H1 (cell line): ENCODE data around the gene JMJD8. TPM values are rescaled to one million over a fixed set of nuclear protein-coding genes. Genes with fewer than 3 reads are reported as not detected.

Source experiments
- CTCF ChIA-PET: fragments of 300-600 bp; sonication (Branson Sonifier 250); formaldehyde crosslinking; loops from one replicate; lab custom pipeline; 2021; ENCODE audit not compliant: partially characterized antibody; lab: Charles Lee
- POLR2A ChIA-PET: fragments of 300-600 bp; sonication (Branson Sonifier 250); formaldehyde crosslinking; loops from one replicate; lab custom pipeline; 2021; ENCODE audit warnings: inconsistent platforms; ENCODE audit not compliant: partially characterized antibody; lab: Charles Lee
- DNase-seq, 2 experiments: peaks; one replicate each; pipeline versions ENCODE4 v3.0.0 to v3.0.0-alpha.2; 2010 to 2022; ENCODE audit warnings: low spot score in 2 of 2, low read depth in 1 of 2, mixed read lengths in 1 of 2
- FAIRE-seq: peaks from 2 replicates; lab custom pipeline; 2011; peaks lifted over from hg19 to GRCh38; lab: Jason Lieb, UNC
- H2AFZ ChIP-seq: 2 replicates; pipeline ENCODE4 v1.8.1; 2012; ENCODE audit warnings: low read length, inconsistent platforms
- H2AK5ac ChIP-seq: 2 replicates; pipeline ENCODE4 v1.6.1; 2013; ENCODE audit warnings: low read depth, low read length
- H2BK120ac ChIP-seq: replicated peaks from 2 replicates; pipeline ENCODE3; 2013; ENCODE audit warnings: low read depth, low read length, inconsistent platforms
- H2BK12ac ChIP-seq: 2 replicates; pipeline ENCODE4 v1.6.1; 2013; ENCODE audit warnings: low read depth, low read length
- H2BK15ac ChIP-seq: 2 replicates; pipeline ENCODE4 v1.6.1; 2013; ENCODE audit warnings: low read length
- H2BK20ac ChIP-seq: 2 replicates; pipeline ENCODE4 v1.6.1; 2013; ENCODE audit warnings: low read length
- H2BK5ac ChIP-seq: 2 replicates; pipeline ENCODE4 v1.6.1; 2013; ENCODE audit warnings: low read depth, low read length
- H3K14ac ChIP-seq: 2 replicates; pipeline ENCODE4 v1.6.1; 2013; ENCODE audit warnings: inconsistent platforms; ENCODE audit not compliant: insufficient read length
- H3K18ac ChIP-seq: 2 replicates; pipeline ENCODE4 v1.6.1; 2013; ENCODE audit warnings: low read length; ENCODE audit errors: extremely low read depth
- H3K23ac ChIP-seq: 2 replicates; pipeline ENCODE4 v1.6.1; 2013; ENCODE audit warnings: inconsistent platforms; ENCODE audit not compliant: insufficient read length
- H3K23me2 ChIP-seq: 2 replicates; pipeline ENCODE4 v1.6.1; 2013; ENCODE audit warnings: low read depth, low read length
- H3K27ac ChIP-seq: 2 replicates; pipeline ENCODE4 v1.6.1; 2011; ENCODE audit warnings: low read depth, low read length, inconsistent platforms
- H3K27me3 ChIP-seq, 4 experiments: replicated peaks in 1 of 4; 1 replicate in 1 of 4; 2 replicates in 3 of 4; pipeline versions ENCODE4 v1.6.1 to v1.8.1; 2011 to 2013; ENCODE audit warnings: low read length in 3 of 4, mild to moderate bottlenecking in 3 of 4, inconsistent platforms in 2 of 4, mixed read lengths in 2 of 4, moderate library complexity in 1 of 4; ENCODE audit not compliant: control insufficient read depth in 3 of 4, insufficient read depth in 3 of 4; ENCODE audit errors: extremely low read depth in 1 of 4
- H3K36me3 ChIP-seq, 4 experiments: 2 replicates each; pipeline versions ENCODE4 v1.6.1 to v1.8.1; 2011 to 2013; ENCODE audit warnings: mild to moderate bottlenecking in 4 of 4, low read length in 3 of 4, moderate library complexity in 2 of 4, control low read depth in 1 of 4, inconsistent platforms in 1 of 4; ENCODE audit not compliant: insufficient read depth in 4 of 4, control insufficient read depth in 2 of 4
- H3K4ac ChIP-seq: replicated peaks from 2 replicates; pipeline ENCODE3; 2013; ENCODE audit warnings: low read length, low read depth, mixed read lengths, inconsistent platforms; ENCODE audit not compliant: insufficient read length
- H3K4me1 ChIP-seq, 4 experiments: replicated peaks in 1 of 4; 1 replicate in 1 of 4; 2 replicates in 3 of 4; pipeline versions ENCODE4 v1.6.1 to v1.8.1; 2011 to 2013; ENCODE audit warnings: low read length in 3 of 4, inconsistent platforms in 2 of 4, mixed read lengths in 1 of 4; ENCODE audit not compliant: insufficient read depth in 4 of 4, control insufficient read depth in 3 of 4
- H3K4me2 ChIP-seq, 2 experiments: 2 replicates each; pipeline versions ENCODE4 v1.6.1 to v1.8.1; 2011 to 2013; ENCODE audit warnings: low read depth in 2 of 2, low read length in 2 of 2, control low read depth in 1 of 2, inconsistent platforms in 1 of 2, mild to moderate bottlenecking in 1 of 2; ENCODE audit not compliant: insufficient read depth in 1 of 2
- H3K4me3 ChIP-seq, 4 experiments: fragments of 200-600, 300-600 bp in 1 of 4; sonication (generic), shearing (Covaris generic), sonication (Bioruptor Twin) in 1 of 4; 2 replicates each; pipeline versions ENCODE4 v1.5.1 to v1.8.1; 2011 to 2016; ENCODE audit warnings: low read length in 4 of 4, low read depth in 3 of 4, control low read depth in 2 of 4, inconsistent platforms in 2 of 4, mild to moderate bottlenecking in 2 of 4, mixed read lengths in 1 of 4, moderate library complexity in 1 of 4; ENCODE audit not compliant: insufficient read depth in 2 of 4; ENCODE audit errors: extremely low read depth in 1 of 4
- H3K56ac ChIP-seq: replicated peaks from 2 replicates; pipeline ENCODE3; 2013; ENCODE audit warnings: low read depth, mild to moderate bottlenecking, mixed read lengths, low read length, inconsistent platforms; ENCODE audit not compliant: insufficient read length
- H3K79me1 ChIP-seq: 2 replicates; pipeline ENCODE4 v1.6.1; 2013; ENCODE audit warnings: low read depth, low read length, control low read depth
- H3K79me2 ChIP-seq, 2 experiments: 2 replicates each; pipeline versions ENCODE4 v1.6.1 to v1.8.1; 2012 to 2013; ENCODE audit warnings: low read length in 2 of 2, mild to moderate bottlenecking in 2 of 2, inconsistent platforms in 1 of 2; ENCODE audit not compliant: insufficient read depth in 2 of 2, control insufficient read depth in 1 of 2
- H3K9ac ChIP-seq, 4 experiments: replicated peaks in 1 of 4; 1 replicate in 1 of 4; 2 replicates in 3 of 4; pipeline versions ENCODE4 v1.6.1 to v1.8.1; 2011 to 2013; ENCODE audit warnings: low read depth in 3 of 4, low read length in 3 of 4, control low read depth in 2 of 4, mild to moderate bottlenecking in 2 of 4, moderate library complexity in 2 of 4, inconsistent platforms in 1 of 4; ENCODE audit errors: extremely low read depth in 1 of 4
- H3K9me3 ChIP-seq, 2 experiments: 2 replicates each; pipeline versions ENCODE4 v1.6.1 to v1.8.1; 2012 to 2013; ENCODE audit warnings: mild to moderate bottlenecking in 2 of 2, moderate library complexity in 2 of 2, control low read depth in 1 of 2, inconsistent platforms in 1 of 2, low read depth in 1 of 2, low read length in 1 of 2, mixed read lengths in 1 of 2; ENCODE audit not compliant: insufficient read depth in 2 of 2
- H4K20me1 ChIP-seq, 2 experiments: replicated peaks in 1 of 2; 2 replicates each; pipeline versions ENCODE3 to v1.8.1; 2011 to 2013; ENCODE audit warnings: inconsistent platforms in 2 of 2, low read length in 2 of 2, mild to moderate bottlenecking in 1 of 2; ENCODE audit not compliant: insufficient read depth in 2 of 2, control insufficient read depth in 1 of 2
- H4K5ac ChIP-seq: 2 replicates; pipeline ENCODE4 v1.6.1; 2013; ENCODE audit warnings: low read length, low read depth, mixed read lengths, inconsistent platforms; ENCODE audit not compliant: insufficient read length
- H4K8ac ChIP-seq: 2 replicates; pipeline ENCODE4 v1.8.0; 2013; ENCODE audit warnings: mild to moderate bottlenecking, moderate library complexity, low read length, inconsistent platforms; ENCODE audit not compliant: insufficient read depth; ENCODE audit errors: extremely low read depth
- H4K91ac ChIP-seq: replicated peaks from 2 replicates; pipeline ENCODE3; 2013; ENCODE audit warnings: low read length, mixed read lengths, inconsistent platforms; ENCODE audit not compliant: insufficient read length
- MAX ChIP-seq: IDR thresholded peaks from 2 replicates; pipeline ENCODE4 v1.6.1; 2012; ENCODE audit warnings: inconsistent platforms
- POLR2A ChIP-seq, 2 experiments: IDR thresholded peaks; 1 replicate in 1 of 2; 2 replicates in 1 of 2; pipeline ENCODE4 v1.6.1; 2011; ENCODE audit warnings: low read depth in 2 of 2, low read length in 2 of 2, mild to moderate bottlenecking in 2 of 2; ENCODE audit errors: control extremely low read depth in 1 of 2
- RXRA ChIP-seq: IDR thresholded peaks from 2 replicates; pipeline ENCODE4 v1.6.1; 2011; ENCODE audit warnings: low read depth, mild to moderate bottlenecking, low read length, moderate library complexity; ENCODE audit not compliant: insufficient read depth
- TEAD4 ChIP-seq: IDR thresholded peaks from 2 replicates; pipeline ENCODE4 v1.6.1; 2012; ENCODE audit warnings: low read depth, low read length, inconsistent platforms, mixed read lengths
- ZNF274 ChIP-seq: IDR thresholded peaks from 2 replicates; pipeline ENCODE4 v1.7.0; 2012; ENCODE audit warnings: low read length, borderline replicate concordance; ENCODE audit errors: extremely low read depth
- WGBS, 2 experiments: shearing (Covaris generic) in 1 of 2; methylation state at CpG; one replicate each; pipeline versions ENCODE4 v1.1.6 to v1.1.7; 2013 to 2015; ENCODE audit warnings: low lambda C conversion rate in 2 of 2, mixed read lengths in 2 of 2, inconsistent platforms in 1 of 2, low coverage in 1 of 2, missing lambda C conversion rate in 1 of 2; ENCODE audit not compliant: insufficient replicate concordance in 2 of 2, insufficient coverage in 1 of 2, insufficient read length in 1 of 2; ENCODE audit errors: extremely low coverage in 1 of 2, missing lambda C conversion rate in 1 of 2; 5-methylcytosine and 5-hydroxymethylcytosine counted together
- polyA plus RNA-seq, 7 experiments: library from polyadenylated mRNA; depleted of rRNA in 3 of 7; stranded (reverse) in 5 of 7; unstranded in 2 of 7; fragments of >200 nt in 5 of 7; fragments of 200-250 nt in 2 of 7; gene quantifications; 1 replicate in 5 of 7; 2 replicates in 1 of 7; 4 replicates in 1 of 7; pipeline versions ENCODE4 v1.2.1 to v1.2.3, GENCODE V29; 2011 to 2013; ENCODE audit warnings: missing spikeins in 2 of 7, mixed read lengths in 2 of 7
- total RNA-seq: library from RNA; stranded (reverse); fragmentation: NEBNext Ultra II Directional; extraction: Animal tissue kit (Norgen Biotek cat#: 25700); gene quantifications from 2 replicates; pipeline ENCODE4 v1.2.1, GENCODE V29; 2021

The JMJD8 gene
- total and polyA plus RNA-seq, 2 of the 8 experiments (the other 6 are each of a cell fraction or from before 2014, with no cell fraction given), result 46.4 to 87.4 TPM

DNA sequence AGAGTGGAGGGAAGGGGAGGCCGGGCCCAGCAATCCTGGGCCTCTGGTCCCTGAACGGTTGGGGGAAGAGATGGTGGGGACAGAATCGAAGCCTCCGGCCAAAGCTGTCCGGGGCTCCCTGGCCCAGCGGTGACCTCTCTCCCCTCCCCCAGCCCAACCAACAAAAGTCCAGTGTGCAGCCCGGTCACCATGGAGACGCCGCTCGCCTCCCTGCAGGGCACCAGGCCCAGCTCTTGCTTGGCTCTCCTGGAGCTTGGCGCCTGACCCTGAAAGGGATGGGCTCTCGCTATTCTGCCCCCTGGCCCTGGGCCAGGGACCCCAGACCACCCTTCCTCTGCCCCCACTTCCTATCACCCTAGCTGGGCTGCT, 32.0 kb upstream of the JMJD8 start:
- Histone ChIP-seq H3K36me3 (no peaks in the 10 kb centered on the region), H4K20me1 (peaks cover 4 to 13% of the 10 kb centered on the region in 2 experiments), H3K4ac (no peak overlapping the region), H4K5ac (no peak overlapping the region), H3K4me1 (peaks cover 0 to 29% (median 19%) of the 10 kb centered on the region in 4 experiments; a peak in 5 of 7 replicates), H3K27ac (no peak overlapping the region), H3K23me2 (peaks cover 19% of the 10 kb centered on the region; the same call in 1 of the 2 replicates), H3K14ac (no peak overlapping the region), H3K4me2 (peak overlapping the region; percentile 53 to 83), H2BK12ac (no peak overlapping the region), H3K4me3 (peak overlapping the region in 3 of 4 experiments; percentile 7 to 74 (median 15); a peak in 5 of 8 replicates), H3K18ac (peak overlapping the region; percentile 48; the same call in 1 of the 2 replicates), H2BK120ac (no peak overlapping the region), H3K79me1 (no peaks in the 10 kb centered on the region), H2BK20ac (no peak overlapping the region), H3K56ac (no peak overlapping the region), H3K9ac (no peak overlapping the region), H4K91ac (no peak overlapping the region), H3K79me2 (no peaks in the 10 kb centered on the region), H4K8ac (no peak overlapping the region), H2BK5ac (no peak overlapping the region), H3K9me3 (no peaks in the 10 kb centered on the region), H3K27me3 (peaks cover 0 to 41% (median 24%) of the 10 kb centered on the region in 4 experiments; a peak in 6 of 7 replicates), H2BK15ac (no peak overlapping the region), H2AK5ac (no peak overlapping the region), H3K23ac (no peak overlapping the region), H2AFZ (no peak overlapping the region)
- TF ChIP-seq MAX (no peak), ZNF274 (no peak), POLR2A (IDR thresholded peaks at IDR 0.05; ENCODE audit: control extremely low read depth in 1 of 2, low read depth in 2 of 2, low read length in 2 of 2) (0 out of 3 replicates have a peak, but pooled peaks of 1 of the 2 experiments have one; percentile 2), RXRA (0 out of 2 replicates have a peak, but pooled peaks have one; percentile 48), TEAD4 (no peak)
- ChIA-PET CTCF (interaction anchor here (0.6 to 33.4 kb wide), 17 partner anchors 9 to 615 kb away, joined by 3 to 977 read pairs (median 4); partner anchors contain the start of genes ANTKMT, CCDC78, CHTF18 and CIAO3), POLR2A (interaction anchor here (0.9 to 23.0 kb wide), 20 partner anchors 0 to 346 kb away, joined by 3 to 353 read pairs (median 5); partner anchors contain the start of genes ANTKMT, CCDC78, CHTF18 and CIAO3)
- WGBS, 2 experiments, result 50% methylated on average over 9 of the region's 12 CpGs; no CpG with 5 or more reads in 1 of the 2 experiments
- DNase-seq (no peak), FAIRE-seq (no peak)
